ENCODE measurements around the gene ARL4A.

ARL4A gene

GRCh38 chr7:12735923-12736322, 48.5 kb downstream of the ARL4A start:
- H4K20me1 ChIP-seq (ENCODE audit: insufficient read depth, low read length): no peaks in the 10 kb centered on the region
- TF ChIP-seq CTCF (IDR thresholded peaks at IDR 0.05; ENCODE audit: low read depth, low read length) (no peak), EZH2phosphoT487 (IDR thresholded peaks at IDR 0.05; ENCODE audit: low read depth) (no peak)
- no peak overlapping the region for H3K27ac ChIP-seq (ENCODE audit: low read length)
- H3K27me3 ChIP-seq (ENCODE audit: low read depth, low read length): no peaks in the 10 kb centered on the region
- H3K9ac ChIP-seq (ENCODE audit: low read length): no peak overlapping the region
- H3K4me3 ChIP-seq (ENCODE audit: low read length): no peak overlapping the region
- H3K36me3 ChIP-seq (replicated peaks; ENCODE audit: low read depth, low read length): no peaks in the 10 kb centered on the region
- H3K4me1 ChIP-seq (ENCODE audit: low read length): no peaks in the 10 kb centered on the region
- no peak overlapping the region for H3K4me2 ChIP-seq (ENCODE audit: low read length)
- H3K79me2 ChIP-seq (ENCODE audit: low read length): no peaks in the 10 kb centered on the region
- H3K9me3 ChIP-seq (ENCODE audit: insufficient read depth, low read length): no peaks in the 10 kb centered on the region
- no peak overlapping the region for H2AFZ ChIP-seq (ENCODE audit: low read depth, low read length)

- Histone ChIP-seq H4K20me1 (ENCODE audit: insufficient read depth, low read length) (no peaks in the 10 kb centered on the region), H3K9me3 (ENCODE audit: insufficient read depth, low read length) (no peaks in the 10 kb centered on the region), H3K9ac (ENCODE audit: low read length) (no peak overlapping the region), H3K27me3 (ENCODE audit: low read depth, low read length) (no peaks in the 10 kb centered on the region), H3K27ac (ENCODE audit: low read length) (no peak overlapping the region), H3K4me3 (ENCODE audit: low read length) (no peak overlapping the region), H3K4me1 (ENCODE audit: low read length) (no peaks in the 10 kb centered on the region), H3K36me3 (replicated peaks; ENCODE audit: low read depth, low read length) (no peaks in the 10 kb centered on the region), H3K4me2 (ENCODE audit: low read length) (no peak overlapping the region), H2AFZ (ENCODE audit: low read depth, low read length) (no peak overlapping the region), H3K79me2 (ENCODE audit: low read length) (no peaks in the 10 kb centered on the region)
- TF ChIP-seq EZH2phosphoT487 (IDR thresholded peaks at IDR 0.05; ENCODE audit: low read depth) (no peak), CTCF (IDR thresholded peaks at IDR 0.05; ENCODE audit: low read depth, low read length) (no peak)
These were observed 49.9 kb downstream of the ARL4A start for GRCh38 chr7:12737373-12737772.

- Histone ChIP-seq H4K20me1 (ENCODE audit: insufficient read depth, low read length) (no peaks in the 10 kb centered on the region), H3K4me2 (ENCODE audit: low read length) (no peak overlapping the region), H3K9me3 (ENCODE audit: insufficient read depth, low read length) (no peaks in the 10 kb centered on the region), H3K27me3 (ENCODE audit: low read depth, low read length) (no peaks in the 10 kb centered on the region), H3K79me2 (ENCODE audit: low read length) (no peaks in the 10 kb centered on the region), H3K36me3 (replicated peaks; ENCODE audit: low read depth, low read length) (no peaks in the 10 kb centered on the region), H2AFZ (ENCODE audit: low read depth, low read length) (no peak overlapping the region), H3K4me1 (ENCODE audit: low read length) (no peaks in the 10 kb centered on the region), H3K9ac (ENCODE audit: low read length) (no peak overlapping the region), H3K27ac (ENCODE audit: low read length) (no peak overlapping the region), H3K4me3 (ENCODE audit: low read length) (no peak overlapping the region)
- no peak for TF ChIP-seq EZH2phosphoT487 (IDR thresholded peaks at IDR 0.05; ENCODE audit: low read depth)
- TF ChIP-seq CTCF (IDR thresholded peaks at IDR 0.05; ENCODE audit: low read depth, low read length): no peak
These were observed 50.4 kb downstream of the ARL4A start for GRCh38 chr7:12737836-12738235.

GRCh38 chr7:12738665-12739064, 51.2 kb downstream of the ARL4A start:
- Histone ChIP-seq H3K36me3 (replicated peaks; ENCODE audit: low read depth, low read length) (no peaks in the 10 kb centered on the region), H3K9me3 (ENCODE audit: insufficient read depth, low read length) (no peaks in the 10 kb centered on the region), H3K4me3 (ENCODE audit: low read length) (no peak overlapping the region), H3K27me3 (ENCODE audit: low read depth, low read length) (no peaks in the 10 kb centered on the region), H3K4me1 (ENCODE audit: low read length) (no peaks in the 10 kb centered on the region), H3K4me2 (ENCODE audit: low read length) (no peak overlapping the region), H3K9ac (ENCODE audit: low read length) (no peak overlapping the region), H2AFZ (ENCODE audit: low read depth, low read length) (no peak overlapping the region), H4K20me1 (ENCODE audit: insufficient read depth, low read length) (no peaks in the 10 kb centered on the region), H3K27ac (ENCODE audit: low read length) (no peak overlapping the region), H3K79me2 (ENCODE audit: low read length) (no peaks in the 10 kb centered on the region)
- no peak for TF ChIP-seq CTCF (IDR thresholded peaks at IDR 0.05; ENCODE audit: low read depth, low read length)
- no peak for TF ChIP-seq EZH2phosphoT487 (IDR thresholded peaks at IDR 0.05; ENCODE audit: low read depth)

Measured in OCI-LY3 (cell line).